GM23338 (cell line): ENCODE measurements around the gene NPHP1. TPM values are rescaled to one million over a fixed set of nuclear protein-coding genes. Genes with fewer than 3 reads are reported as not detected.
A peak's percentile ranks its signal among the peaks of the same experiment; 100 is the strongest.
"Not testable (repeated sequence)": the region's sequence is repeated elsewhere in the genome, so short reads cannot be mapped to it uniquely, and the experiment has no call there.

Experiments
- ATAC-seq: fragments of 200-7000 bp; cut with Tn5 transposase; 3 replicates; pipeline ENCODE4 v1.9.1; 2020
- DNase-seq: peaks from one replicate; pipeline ENCODE4 v3.0.0-alpha.2; 2015; ENCODE audit warnings: low spot score
- H2AFZ ChIP-seq: fragments of 200-600 bp; sonication (generic); 2 replicates; pipeline ENCODE4 v1.8.0; 2016; ENCODE audit warnings: antibody characterized with exemption, mild to moderate bottlenecking, moderate library complexity
- H3F3A ChIP-seq: fragments of 200-600 bp; sonication (generic); replicated peaks from 2 replicates; pipeline ENCODE4 v1.8.0; 2017; ENCODE audit warnings: antibody characterized with exemption, mixed run types, low read depth
- H3K27ac ChIP-seq: fragments of 200-600 bp; sonication (generic); 2 replicates; pipeline ENCODE4 v1.6.1; 2016; ENCODE audit warnings: low read depth
- H3K27me3 ChIP-seq: fragments of 200-600 bp; sonication (generic); 2 replicates; pipeline ENCODE4 v1.8.0; 2016; ENCODE audit warnings: mild to moderate bottlenecking, mixed run types, moderate library complexity; ENCODE audit not compliant: insufficient read depth
- H3K36me3 ChIP-seq: fragments of 200-600 bp; sonication (generic); 2 replicates; pipeline ENCODE4 v1.8.0; 2016; ENCODE audit warnings: mild to moderate bottlenecking; ENCODE audit not compliant: insufficient read depth
- H3K4me1 ChIP-seq: fragments of 200-600 bp; sonication (generic); 2 replicates; pipeline ENCODE4 v1.8.0; 2016; ENCODE audit warnings: mild to moderate bottlenecking, moderate library complexity; ENCODE audit not compliant: insufficient read depth
- H3K4me2 ChIP-seq: fragments of 200-600 bp; sonication (generic); 2 replicates; pipeline ENCODE4 v1.7.1; 2017; ENCODE audit warnings: mixed run types
- H3K4me3 ChIP-seq: fragments of 200-600 bp; sonication (generic); 2 replicates; pipeline ENCODE4 v1.6.1; 2016; ENCODE audit warnings: mixed run types
- H3K79me2 ChIP-seq: fragments of 200-600 bp; sonication (generic); replicated peaks from 2 replicates; pipeline ENCODE4 v1.8.0; 2017; ENCODE audit warnings: mild to moderate bottlenecking; ENCODE audit not compliant: insufficient read depth
- H3K9me2 ChIP-seq: fragments of 200-600 bp; sonication (generic); 2 replicates; pipeline ENCODE4 v1.8.0; 2017; ENCODE audit not compliant: insufficient read depth
- H4K20me1 ChIP-seq: fragments of 200-600 bp; sonication (generic); replicated peaks from 2 replicates; pipeline ENCODE4 v1.8.0; 2017; ENCODE audit warnings: mild to moderate bottlenecking; ENCODE audit not compliant: insufficient read depth
- H3K27ac Mint-ChIP-seq: 2 replicates; pipeline ENCODE4 v1.8.0; 2020; ENCODE audit warnings: inconsistent platforms, mild to moderate bottlenecking, moderate library complexity, mixed read lengths
- H3K27me3 Mint-ChIP-seq: 3 replicates; pipeline ENCODE4 v1.8.0; 2022; ENCODE audit warnings: low read depth, mild to moderate bottlenecking, moderate library complexity, mixed read lengths, inconsistent platforms; ENCODE audit not compliant: insufficient read depth, poor library complexity
- H3K36me3 Mint-ChIP-seq: 3 replicates; pipeline ENCODE4 v1.8.0; 2021; ENCODE audit warnings: low read depth, mild to moderate bottlenecking, inconsistent platforms, moderate library complexity, mixed read lengths
- H3K4me1 Mint-ChIP-seq: 3 replicates; pipeline ENCODE4 v1.8.0; 2020; ENCODE audit warnings: mild to moderate bottlenecking, inconsistent platforms, mixed read lengths
- H3K4me3 Mint-ChIP-seq: 3 replicates; pipeline ENCODE4 v1.8.0; 2021; ENCODE audit warnings: moderate library complexity, mild to moderate bottlenecking, inconsistent platforms, mixed read lengths
- H3K9me3 Mint-ChIP-seq: 3 replicates; pipeline ENCODE4 v1.8.0; 2020; ENCODE audit warnings: moderate library complexity, mild to moderate bottlenecking, inconsistent platforms, mixed read lengths
- CTCF ChIP-seq, 2 experiments: fragments of 200-600 bp in 1 of 2; sonication (generic) in 1 of 2; conservative IDR thresholded peaks; 2 replicates each; pipeline versions ENCODE4 v1.5.1 to v1.6.1; 2016 to 2017; ENCODE audit warnings: antibody characterized with exemption in 2 of 2, low read depth in 2 of 2, mild to moderate bottlenecking in 2 of 2, moderate library complexity in 1 of 2
- REST ChIP-seq: IDR thresholded peaks from one replicate; pipeline ENCODE4 v1.6.1; 2018; ENCODE audit warnings: antibody characterized with exemption; ENCODE audit not compliant: unreplicated experiment
- polyA plus RNA-seq: library from polyadenylated mRNA; unstranded; fragments of >200 nt; fragmentation: Nextera tagmentation; extraction: Ambion mirVana; gene quantifications from 2 replicates; pipeline ENCODE4 v1.2.1, GENCODE V29; 2016
- total RNA-seq: library from RNA; depleted of rRNA; stranded (reverse); fragments of >200 nt; shearing (Covaris generic); gene quantifications from 2 replicates; pipeline ENCODE4 v1.2.3, GENCODE V29; 2014

NPHP1 gene
- total and polyA plus RNA-seq, 2 experiments from 2014 or later = 4.6 to 10.0 TPM

- Mint-ChIP-seq H3K9me3 (peaks cover 40% of the 10 kb centered on the region), H3K27me3 (no peaks in the 10 kb centered on the region), H3K36me3 (peaks cover 32% of the 10 kb centered on the region), H3K4me1 (no peaks in the 10 kb centered on the region), H3K4me3 (no peak overlapping the region), H3K27ac (no peak overlapping the region)
- peak overlapping the region; percentile 5; the same call in 1 of the 2 replicates for H2AFZ ChIP-seq
- H3F3A ChIP-seq = no peaks in the 10 kb centered on the region
- no peaks in the 10 kb centered on the region for H3K36me3 ChIP-seq
- H3K27ac ChIP-seq = no peak overlapping the region
- DNase-seq (peak; percentile 55), ATAC-seq (peak; percentile 64)
- no peak for TF ChIP-seq REST
- peak; percentile 75 to 87 for TF ChIP-seq CTCF (conservative IDR thresholded peaks at IDR 0.05; ENCODE audit: low read depth in 2 of 2)
- H3K27me3 ChIP-seq = no peaks in the 10 kb centered on the region
- H3K4me1 ChIP-seq = no peaks in the 10 kb centered on the region
- H3K4me2 ChIP-seq = no peak overlapping the region
- H3K9me2 ChIP-seq = no peaks in the 10 kb centered on the region
- no peaks in the 10 kb centered on the region for H3K79me2 ChIP-seq
- no peaks in the 10 kb centered on the region for H4K20me1 ChIP-seq
- no peak overlapping the region for H3K4me3 ChIP-seq
These were observed 47.5 kb downstream of the NPHP1 start for GRCh38 chr2:110157153-110157793.

GRCh38 chr2:110154828-110155227 is 50.0 kb downstream of the NPHP1 start:
- not testable (repeated sequence) for H3F3A ChIP-seq, H2AFZ ChIP-seq, H3K27me3 Mint-ChIP-seq, H3K4me1 Mint-ChIP-seq, H3K36me3 ChIP-seq, DNase-seq, H3K27ac Mint-ChIP-seq, H3K27ac ChIP-seq, H4K20me1 ChIP-seq, H3K79me2 ChIP-seq, H3K27me3 ChIP-seq, H3K4me3 Mint-ChIP-seq, H3K4me3 ChIP-seq, H3K9me2 ChIP-seq, H3K4me1 ChIP-seq, ATAC-seq, H3K4me2 ChIP-seq
- H3K36me3 Mint-ChIP-seq = peaks cover 32% of the 10 kb centered on the region
- H3K9me3 Mint-ChIP-seq = peaks cover 40% of the 10 kb centered on the region

GRCh38 chr2:110154188-110154587 is 50.6 kb downstream of the NPHP1 start:
- not testable (repeated sequence) for DNase-seq, H3K79me2 ChIP-seq, H4K20me1 ChIP-seq, H3K4me3 Mint-ChIP-seq, H3K27ac Mint-ChIP-seq, H3K9me2 ChIP-seq, H3K4me2 ChIP-seq, H3K27ac ChIP-seq, ATAC-seq, H3K27me3 ChIP-seq, H3K4me1 Mint-ChIP-seq, H3K4me3 ChIP-seq, H3K27me3 Mint-ChIP-seq, H3K4me1 ChIP-seq, H2AFZ ChIP-seq, H3F3A ChIP-seq, H3K36me3 ChIP-seq
- Mint-ChIP-seq H3K36me3 (peaks cover 32% of the 10 kb centered on the region), H3K9me3 (peaks cover 40% of the 10 kb centered on the region)
